ENCODE data around the gene ADGRV1. TPM values are rescaled to one million over a fixed set of nuclear protein-coding genes. Genes with fewer than 3 reads are reported as not detected.

The ADGRV1 gene
- total and polyA plus RNA-seq, 7 donors, result 0.05 to 0.83 (median 0.11) TPM; not detected in 1

GRCh38 chr5:90899014-90899604 lies 340.5 kb downstream of the ADGRV1 start:
- Histone ChIP-seq H3K27ac (no peak overlapping the region), H3K27me3 (ENCODE audit: insufficient read depth in 3 of 3, low read length in 2 of 3) (no peaks in the 10 kb centered on the region), H3K9me3 (no peaks in the 10 kb centered on the region), H3K36me3 (ENCODE audit: insufficient read depth in 1 of 2, low read depth in 1 of 2) (no peaks in the 10 kb centered on the region), H3K4me3 (no peak overlapping the region), H3K4me1 (no peaks in the 10 kb centered on the region)
- intact Hi-C loops (cut with DNase I), result no loop called here
- no peak for TF ChIP-seq CTCF (IDR thresholded peaks at IDR 0.05)
- DNase-seq (no peak), ATAC-seq (no peak)
- 88 to 90% (median 89%) methylated on average over 2 of the region's 2 CpGs for WGBS, 3 donors

GRCh38 chr5:90901261-90901660 lies 342.7 kb downstream of the ADGRV1 start:
- Histone ChIP-seq H3K4me3 (no peak overlapping the region), H3K27ac (no peak overlapping the region), H3K27me3 (ENCODE audit: insufficient read depth in 3 of 3, low read length in 2 of 3) (no peaks in the 10 kb centered on the region), H3K36me3 (ENCODE audit: insufficient read depth in 1 of 2, low read depth in 1 of 2) (no peaks in the 10 kb centered on the region), H3K4me1 (no peaks in the 10 kb centered on the region), H3K9me3 (no peaks in the 10 kb centered on the region)
- DNase-seq (no peak), ATAC-seq (no peak)
- intact Hi-C loops (cut with DNase I), result no loop called here
- TF ChIP-seq CTCF (IDR thresholded peaks at IDR 0.05), result no peak

- Histone ChIP-seq H3K4me1 (no peaks in the 10 kb centered on the region), H3K36me3 (ENCODE audit: insufficient read depth in 1 of 2, low read depth in 1 of 2) (no peaks in the 10 kb centered on the region), H3K4me3 (no peak overlapping the region), H3K27me3 (ENCODE audit: insufficient read depth in 3 of 3, low read length in 2 of 3) (no peaks in the 10 kb centered on the region), H3K9me3 (no peaks in the 10 kb centered on the region), H3K27ac (no peak overlapping the region)
- no peak for TF ChIP-seq CTCF (IDR thresholded peaks at IDR 0.05)
- intact Hi-C loops (cut with DNase I), result no loop called here
- 87 to 89% (median 89%) methylated on average over 4 of the region's 4 CpGs for WGBS, 3 donors
- no peak for DNase-seq
- no peak for ATAC-seq
Measured at GRCh38 chr5:90902170-90902569, 343.6 kb downstream of the ADGRV1 start.

- Histone ChIP-seq H3K27ac (no peak overlapping the region), H3K27me3 (ENCODE audit: insufficient read depth in 3 of 3, low read length in 2 of 3) (no peaks in the 10 kb centered on the region), H3K9me3 (no peaks in the 10 kb centered on the region), H3K4me1 (no peaks in the 10 kb centered on the region), H3K36me3 (ENCODE audit: insufficient read depth in 1 of 2, low read depth in 1 of 2) (no peaks in the 10 kb centered on the region), H3K4me3 (no peak overlapping the region)
- intact Hi-C loops (cut with DNase I), result no loop called here
- ATAC-seq (no peak), DNase-seq (no peak)
- no peak for TF ChIP-seq CTCF (IDR thresholded peaks at IDR 0.05)
- 43 to 56% (median 47%) methylated on average over 6 of the region's 6 CpGs for WGBS, 3 donors
Measured at GRCh38 chr5:90902651-90903386, 344.2 kb downstream of the ADGRV1 start.
